ENCODE data around the gene DCAF4L1.

DCAF4L1 gene

GRCh38 chr4:41990365-41991111 is 9.0 kb downstream of the DCAF4L1 start, which contains the start of gene SLC30A9:
Gene SLC30A9, plus strand, starts transcription at chr4:41990530. Its CDS starts 122 bp downstream, at chr4:41990652.
- DNase-seq (ENCODE audit: low read depth) = peak; percentile 79

GRCh38 chr4:41991916-41992767 is 10.6 kb downstream of the DCAF4L1 start:
- no peak for DNase-seq (ENCODE audit: low read depth)

- no peak for DNase-seq (ENCODE audit: low read depth)
Observed at GRCh38 chr4:41992967-41993857, 11.7 kb downstream of the DCAF4L1 start.

- no peak for DNase-seq (ENCODE audit: low read depth)
Observed at GRCh38 chr4:41994461-41994985, 13.0 kb downstream of the DCAF4L1 start.

GRCh38 chr4:41998019-41998418 is 16.5 kb downstream of the DCAF4L1 start:
- no peak for DNase-seq (ENCODE audit: low read depth)

- DNase-seq (ENCODE audit: low read depth) = no peak
Observed at GRCh38 chr4:41999321-41999720, 17.8 kb downstream of the DCAF4L1 start.

- no peak for DNase-seq (ENCODE audit: low read depth)
Observed at GRCh38 chr4:42008011-42008786, 26.6 kb downstream of the DCAF4L1 start.

GRCh38 chr4:42015438-42015837 is 33.9 kb downstream of the DCAF4L1 start:
- DNase-seq (ENCODE audit: low read depth) = no peak

GRCh38 chr4:42018451-42018850 is 36.9 kb downstream of the DCAF4L1 start:
- DNase-seq (ENCODE audit: low read depth) = no peak
